ENCODE data around the gene JOSD1. TPM values are rescaled to one million over a fixed set of nuclear protein-coding genes. Genes with fewer than 3 reads are reported as not detected.

Gene JOSD1
- total and polyA plus RNA-seq, 2 of the 4 experiments (the other 2 are of a cell fraction) = 30.2 to 35.8 TPM

- CTCF ChIA-PET = interaction anchor here (1.4 kb wide), 1 partner anchor 56 kb away, joined by 3 read pairs; no protein-coding TSS in a partner anchor
- WGBS, 2 experiments (ENCODE audit: extremely low coverage in 2 of 2, insufficient read length in 1 of 2) = no CpG with 5 or more reads among the region's 3 CpGs
- no peak overlapping the region for H3K18ac ChIP-seq (ENCODE audit: low read depth, low read length)
Observed at GRCh38 chr22:38710351-38710750, 9.6 kb upstream of the JOSD1 start.

More at GRCh38 chr22:38710351-38710750, 9.6 kb upstream of the JOSD1 start:
- Histone ChIP-seq H3K4me2 (ENCODE audit: low read depth, low read length) (no peak overlapping the region), H2BK20ac (ENCODE audit: low read depth, low read length) (no peak overlapping the region), H2BK5ac (ENCODE audit: low read depth, low read length, poor library complexity, severe bottlenecking) (no peak overlapping the region), H3K9me1 (ENCODE audit: insufficient read depth, low read length) (peaks cover 25% of the 10 kb centered on the region), H3K27ac (ENCODE audit: insufficient read depth, low read length) (no peak overlapping the region), H2AK5ac (ENCODE audit: low read depth, low read length) (no peak overlapping the region), H3K4me3 (ENCODE audit: insufficient read depth, low read depth, low read length) (no peak overlapping the region), H2BK15ac (ENCODE audit: low read depth, low read length) (no peak overlapping the region), H4K5ac (ENCODE audit: low read depth, low read length) (no peak overlapping the region), H2AFZ (replicated peaks; ENCODE audit: low read length, poor library complexity) (no peak overlapping the region), H3K9me3 (ENCODE audit: control insufficient read depth, insufficient read depth, low read length) (no peaks in the 10 kb centered on the region), H3K14ac (replicated peaks; ENCODE audit: low read depth, low read length) (no peak overlapping the region), H3K79me1 (ENCODE audit: low read depth in 1 of 2, low read length in 2 of 2) (peaks cover 28 to 86% of the 10 kb centered on the region in 2 experiments; a peak in 3 of 4 replicates), H4K20me1 (ENCODE audit: insufficient read depth, low read length) (peaks cover 86% of the 10 kb centered on the region), H3K4ac (ENCODE audit: low read depth, low read length) (no peak overlapping the region), H3K9ac (ENCODE audit: low read depth, low read length) (no peak overlapping the region), H3K56ac (ENCODE audit: extremely low read depth, insufficient read depth, low read length) (no peak overlapping the region), H3K36me3 (ENCODE audit: control insufficient read depth, insufficient read depth, low read length) (peaks cover 6% of the 10 kb centered on the region), H3K23ac (ENCODE audit: low read depth, low read length) (no peak overlapping the region), H4K8ac (ENCODE audit: low read depth in 2 of 2, low read length in 2 of 2) (no peak overlapping the region), H4K91ac (ENCODE audit: insufficient read depth, low read depth, low read length) (no peak overlapping the region), H3K4me1 (ENCODE audit: control insufficient read depth, insufficient read depth, low read length) (peaks cover 5% of the 10 kb centered on the region), H2AK9ac (replicated peaks; ENCODE audit: low read depth, low read length, poor library complexity) (no peak overlapping the region), H3K27me3 (ENCODE audit: control insufficient read depth, insufficient read depth, low read length) (no peaks in the 10 kb centered on the region), H2BK120ac (ENCODE audit: low read depth, low read length) (no peak overlapping the region)
- ATAC-seq (ENCODE audit: low read depth) (no peak), DNase-seq (no peak)
- TF ChIP-seq USF2 (IDR thresholded peaks at IDR 0.05; ENCODE audit: low read depth, low read length) (no peak), RFX5 (IDR thresholded peaks at IDR 0.05; ENCODE audit: low read depth, low read length) (no peak), RCOR1 (IDR thresholded peaks at IDR 0.05; ENCODE audit: insufficient replicate concordance, low read length) (no peak), FOS (IDR thresholded peaks at IDR 0.05; ENCODE audit: low read depth, low read length) (no peak), BHLHE40 (IDR thresholded peaks at IDR 0.05; ENCODE audit: low read depth, low read length) (no peak), CTCF (conservative IDR thresholded peaks at IDR 0.05; ENCODE audit: low read depth, low read length) (no peak), CEBPB (IDR thresholded peaks at IDR 0.05; ENCODE audit: low read depth, low read length) (no peak), POLR2A (IDR thresholded peaks at IDR 0.05; ENCODE audit: low read depth, low read length) (no peak), MAFK (IDR thresholded peaks at IDR 0.05; ENCODE audit: low read depth, low read length) (no peak), NFE2L2 (IDR thresholded peaks at IDR 0.05; ENCODE audit: low read depth, low read length) (no peak), MAZ (IDR thresholded peaks at IDR 0.05; ENCODE audit: borderline replicate concordance, low read depth, low read length) (no peak), ELK1 (IDR thresholded peaks at IDR 0.05; ENCODE audit: borderline replicate concordance, low read depth, low read length) (no peak), SMC3 (IDR thresholded peaks at IDR 0.05; ENCODE audit: low read depth, low read length) (no peak), MXI1 (IDR thresholded peaks at IDR 0.05; ENCODE audit: borderline replicate concordance, low read depth, low read length) (no peak), RAD21 (IDR thresholded peaks at IDR 0.05; ENCODE audit: low read length) (no peak), CHD1 (IDR thresholded peaks at IDR 0.05; ENCODE audit: low read depth, low read length) (no peak)
- intact Hi-C loops (cut with micrococcal nuclease) (no loop called here), in situ Hi-C loops (cut with MboI; ENCODE audit: low sequenced_read_pairs) (no loop called here), dilution Hi-C loops (cut with HindIII; ENCODE audit: low sequenced_read_pairs, unreplicated experiment) (no loop called here)
- POLR2A ChIA-PET (ENCODE audit: unreplicated experiment) = no interaction called here
- BruUV-seq (replicated peaks) = no TSS peak

All from IMR-90 (cell line).